ENCODE results near the gene CCP110. TPM values are rescaled to one million over a fixed set of nuclear protein-coding genes. Genes with fewer than 3 reads are reported as not detected.
A peak's percentile ranks its signal among the peaks of the same experiment; 100 is the strongest.

Gene CCP110
- total RNA-seq, 1 experiment from 2014 or later = 21.6 TPM

GRCh38 chr16:19589106-19589505, 65.4 kb downstream of the CCP110 start:
- no peak overlapping the region for H3K23ac ChIP-seq (ENCODE audit: insufficient read length, low read depth, low read length)
- no peaks in the 10 kb centered on the region for H3K27me3 Mint-ChIP-seq (ENCODE audit: low read depth)
- DNase-seq = no peak
- H2BK15ac ChIP-seq (ENCODE audit: low read depth, low read length) = no peak overlapping the region
- H2BK12ac ChIP-seq (ENCODE audit: insufficient read length, low read depth, low read length) = no peak overlapping the region
- H3K36me3 Mint-ChIP-seq (ENCODE audit: insufficient read depth in 1 of 3, low read depth in 3 of 3) = peaks cover 9 to 39% (median 36%) of the 10 kb centered on the region in 3 experiments; a peak in 6 of 7 replicates
- TF ChIP-seq CTCF (conservative IDR thresholded peaks at IDR 0.05) = no peak
- H4K5ac ChIP-seq (ENCODE audit: insufficient read length, low read depth, low read length) = no peak overlapping the region
- H4K8ac ChIP-seq (replicated peaks; ENCODE audit: insufficient read length, low read depth, low read length) = no peak overlapping the region
- no peak overlapping the region for H3K18ac ChIP-seq (ENCODE audit: insufficient read length, low read depth, low read length)
- no peaks in the 10 kb centered on the region for H3K27me3 ChIP-seq (ENCODE audit: insufficient read depth, low read length)
- H3K9me3 Mint-ChIP-seq = no peaks in the 10 kb centered on the region
- H3K23me2 ChIP-seq (ENCODE audit: insufficient read length, low read depth, low read length, poor library complexity, severe bottlenecking) = no peaks in the 10 kb centered on the region
- no peaks in the 10 kb centered on the region for H3K79me1 ChIP-seq (ENCODE audit: insufficient read depth, low read depth, low read length, poor library complexity, severe bottlenecking)
- no peak overlapping the region for H2BK5ac ChIP-seq (ENCODE audit: insufficient read length, low read length)
- H2AFZ ChIP-seq (ENCODE audit: low read length) = no peak overlapping the region
- no peak overlapping the region for H3K9ac ChIP-seq (ENCODE audit: extremely low read depth, insufficient read length, low read length)
- H3K4me1 Mint-ChIP-seq = peaks cover 2 to 3% of the 10 kb centered on the region in 2 experiments; a peak in 2 of 4 replicates
- H3K4me2 ChIP-seq (ENCODE audit: insufficient read depth, insufficient read length, low read length) = no peak overlapping the region
- no peak overlapping the region for H2AK5ac ChIP-seq (ENCODE audit: insufficient read length, low read length)
- H3K14ac ChIP-seq (ENCODE audit: insufficient read depth, low read length) = no peak overlapping the region
- WGBS (ENCODE audit: extremely low coverage, insufficient read length, low lambda C conversion rate) = no CpG with 5 or more reads among the region's 5 CpGs
- no peak overlapping the region for H3K27ac ChIP-seq (ENCODE audit: insufficient read length, low read depth, low read length)
- H3T11ph ChIP-seq (ENCODE audit: low read length) = no peak overlapping the region
- H3K4ac ChIP-seq (ENCODE audit: low read depth, low read length) = no peak overlapping the region
- H3K9me3 ChIP-seq (ENCODE audit: control insufficient read depth, low read depth, low read length) = no peaks in the 10 kb centered on the region
- H3K4me3 Mint-ChIP-seq = no peak overlapping the region
- no peak overlapping the region for H2BK120ac ChIP-seq (ENCODE audit: low read depth, low read length, poor library complexity, severe bottlenecking)
- H3K56ac ChIP-seq (ENCODE audit: insufficient read length, low read depth, low read length) = no peak overlapping the region
- no peaks in the 10 kb centered on the region for H4K20me1 ChIP-seq (ENCODE audit: control insufficient read depth, insufficient read depth, insufficient read length)
- no peak overlapping the region for H2BK20ac ChIP-seq (ENCODE audit: low read depth, low read length, poor library complexity, severe bottlenecking)
- peak overlapping the region; percentile 51 to 80 (median 74); a peak in 4 of 7 replicates for H3K27ac Mint-ChIP-seq
- H3K4me1 ChIP-seq (ENCODE audit: insufficient read depth, low read length) = no peaks in the 10 kb centered on the region
- no peaks in the 10 kb centered on the region for H3K79me2 ChIP-seq (ENCODE audit: insufficient read depth, low read length)
- H4K91ac ChIP-seq (ENCODE audit: insufficient read length, low read depth, low read length) = no peak overlapping the region

Measured in H9 (cell line).